ENCODE results near the gene SDC1.

Gene SDC1

DNA sequence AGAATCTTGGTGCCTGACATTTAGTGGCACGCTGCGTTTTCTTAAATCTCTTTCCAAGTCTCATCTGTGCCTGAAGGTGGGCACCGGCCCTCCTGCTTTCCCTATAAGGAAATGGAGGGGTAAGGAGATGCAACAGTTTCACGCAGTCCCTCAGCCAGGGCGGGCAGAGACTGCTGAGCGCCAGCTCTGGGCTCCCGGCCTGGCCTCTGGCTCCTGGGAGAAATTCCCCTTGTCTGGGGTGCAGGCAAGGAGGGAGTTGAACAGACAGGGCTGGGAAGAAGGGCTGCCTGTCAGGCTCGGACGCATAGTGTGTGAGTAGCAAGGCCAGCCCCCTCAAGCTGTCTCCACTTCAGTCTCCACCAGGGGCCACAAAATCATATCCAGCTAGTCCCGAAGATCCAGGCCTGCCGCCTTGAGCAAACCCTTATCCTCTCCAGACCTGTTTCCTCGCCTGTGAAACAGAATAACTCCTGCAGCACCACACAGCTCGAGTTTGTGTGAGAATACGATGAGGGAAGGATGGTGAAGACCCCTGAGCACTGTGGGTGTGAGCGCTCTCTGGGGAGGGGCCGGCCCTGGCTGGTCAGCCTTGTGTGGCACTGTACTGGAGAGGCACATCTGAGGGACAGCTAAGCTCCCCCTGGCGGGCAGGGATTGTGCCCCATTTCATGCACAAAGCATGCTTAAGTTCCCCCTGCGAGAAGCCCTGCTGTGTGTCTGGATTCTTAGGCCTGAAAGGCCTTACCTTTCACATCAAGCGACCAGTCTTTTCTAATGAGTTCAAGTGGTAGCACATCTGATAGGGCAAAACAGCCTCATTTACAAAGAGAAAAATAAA lies 33.8 kb downstream of the SDC1 start:
- TF ChIP-seq, protein P1, sequence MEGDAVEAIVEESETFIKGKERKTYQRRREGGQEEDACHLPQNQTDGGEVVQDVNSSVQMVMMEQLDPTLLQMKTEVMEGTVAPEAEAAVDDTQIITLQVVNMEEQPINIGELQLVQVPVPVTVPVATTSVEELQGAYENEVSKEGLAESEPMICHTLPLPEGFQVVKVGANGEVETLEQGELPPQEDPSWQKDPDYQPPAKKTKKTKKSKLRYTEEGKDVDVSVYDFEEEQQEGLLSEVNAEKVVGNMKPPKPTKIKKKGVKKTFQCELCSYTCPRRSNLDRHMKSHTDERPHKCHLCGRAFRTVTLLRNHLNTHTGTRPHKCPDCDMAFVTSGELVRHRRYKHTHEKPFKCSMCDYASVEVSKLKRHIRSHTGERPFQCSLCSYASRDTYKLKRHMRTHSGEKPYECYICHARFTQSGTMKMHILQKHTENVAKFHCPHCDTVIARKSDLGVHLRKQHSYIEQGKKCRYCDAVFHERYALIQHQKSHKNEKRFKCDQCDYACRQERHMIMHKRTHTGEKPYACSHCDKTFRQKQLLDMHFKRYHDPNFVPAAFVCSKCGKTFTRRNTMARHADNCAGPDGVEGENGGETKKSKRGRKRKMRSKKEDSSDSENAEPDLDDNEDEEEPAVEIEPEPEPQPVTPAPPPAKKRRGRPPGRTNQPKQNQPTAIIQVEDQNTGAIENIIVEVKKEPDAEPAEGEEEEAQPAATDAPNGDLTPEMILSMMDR (conservative IDR thresholded peaks at IDR 0.05; ENCODE audit: low read depth, low read length): no peak
- no peak for DNase-seq (ENCODE audit: low read depth)
- H3K4me3 ChIP-seq (ENCODE audit: low read length): no peak overlapping the region

DNA sequence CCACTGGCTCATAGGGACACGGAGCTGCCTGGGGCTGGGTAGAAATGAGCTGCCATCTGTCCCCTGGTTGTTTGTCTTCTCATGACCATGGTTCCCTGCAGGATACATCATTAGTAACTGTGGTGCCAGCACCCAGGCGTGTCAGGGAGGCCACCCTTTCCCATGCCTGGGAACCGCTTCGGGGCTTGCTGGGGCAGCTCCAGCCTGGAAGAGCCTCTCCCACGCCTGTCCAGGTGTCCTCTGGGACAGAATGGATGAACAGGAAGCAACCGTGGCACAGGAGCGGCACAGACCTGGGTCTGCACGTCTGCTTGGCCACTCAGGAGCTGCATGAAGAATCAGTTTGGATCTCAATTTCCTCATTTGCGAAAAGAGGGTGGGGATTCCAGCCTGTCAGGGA lies 34.8 kb downstream of the SDC1 start:
- no peak overlapping the region for H3K4me3 ChIP-seq (ENCODE audit: low read length)
- no peak for DNase-seq (ENCODE audit: low read depth)
- TF ChIP-seq, protein P1 (conservative IDR thresholded peaks at IDR 0.05; ENCODE audit: low read depth, low read length): no peak

DNA sequence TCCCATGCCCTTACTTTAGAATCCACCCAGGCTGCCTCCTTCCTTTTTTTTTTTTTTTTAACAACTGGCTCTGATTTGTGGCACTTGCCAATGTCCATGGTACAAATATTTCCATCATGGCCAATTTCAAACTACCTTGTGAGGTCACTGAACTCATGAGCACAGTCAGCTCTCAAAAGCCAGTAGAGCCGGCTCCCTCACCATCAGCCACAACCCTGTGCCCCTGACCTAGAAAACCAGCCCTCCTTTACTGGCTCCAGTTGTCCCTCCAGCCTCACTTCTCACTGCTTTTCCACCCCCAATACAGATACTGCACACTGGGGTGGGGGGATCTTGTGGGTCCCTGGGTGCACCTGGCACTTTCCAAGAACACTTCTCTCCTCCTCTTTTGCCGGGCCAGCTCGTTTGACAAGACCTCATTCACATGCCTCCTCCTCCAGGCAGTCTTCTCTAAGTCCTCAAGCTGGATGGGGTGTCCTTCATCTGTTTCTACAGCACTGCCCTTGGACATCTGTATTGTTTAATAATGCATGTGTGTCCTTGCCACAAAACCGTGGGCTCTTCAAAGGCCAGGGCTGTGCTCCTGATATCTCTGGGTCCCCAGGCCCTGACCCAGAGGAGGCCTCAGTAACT lies 35.5 kb downstream of the SDC1 start:
- H3K4me3 ChIP-seq (ENCODE audit: low read length): no peak overlapping the region
- DNase-seq (ENCODE audit: low read depth): no peak
- TF ChIP-seq, protein P1 (conservative IDR thresholded peaks at IDR 0.05; ENCODE audit: low read depth, low read length): no peak

GRCh38 chr2:20188851-20189250 lies 36.1 kb downstream of the SDC1 start:
- DNase-seq (ENCODE audit: low read depth): no peak

GRCh38 chr2:20188201-20188600 lies 36.7 kb downstream of the SDC1 start:
- no peak for DNase-seq (ENCODE audit: low read depth)
- no peak overlapping the region for H3K4me3 ChIP-seq (ENCODE audit: low read length)
- TF ChIP-seq, protein P1 (conservative IDR thresholded peaks at IDR 0.05; ENCODE audit: low read depth, low read length): no peak

More at GRCh38 chr2:20188851-20189250, 36.1 kb downstream of the SDC1 start:
- TF ChIP-seq, protein P1 (conservative IDR thresholded peaks at IDR 0.05; ENCODE audit: low read depth, low read length): no peak
- H3K4me3 ChIP-seq (ENCODE audit: low read length): no peak overlapping the region

- DNase-seq (ENCODE audit: low read depth): no peak
- TF ChIP-seq, protein P1 (conservative IDR thresholded peaks at IDR 0.05; ENCODE audit: low read depth, low read length): no peak
- H3K4me3 ChIP-seq (ENCODE audit: low read length): no peak overlapping the region
Observed at GRCh38 chr2:20187331-20187730, 37.6 kb downstream of the SDC1 start.

DNA sequence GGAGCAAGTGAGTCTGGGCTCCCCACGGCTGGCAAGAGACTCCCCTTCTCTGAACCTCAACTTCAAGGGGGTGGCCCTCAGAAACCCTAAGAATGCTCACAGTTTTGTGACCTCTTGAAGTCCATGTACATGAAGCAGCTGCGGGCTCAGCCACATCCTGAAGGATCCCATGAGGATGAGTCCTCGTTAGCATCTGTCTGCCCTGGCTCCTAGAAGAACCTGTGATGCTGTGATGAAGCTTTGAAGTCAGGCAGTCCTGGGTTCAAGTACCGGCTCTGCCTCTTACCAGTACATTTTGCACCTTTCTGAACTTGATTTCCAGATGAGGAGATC lies 38.1 kb downstream of the SDC1 start:
- TF ChIP-seq, protein P1 (conservative IDR thresholded peaks at IDR 0.05; ENCODE audit: low read depth, low read length): no peak
- DNase-seq (ENCODE audit: low read depth): no peak
- H3K4me3 ChIP-seq (ENCODE audit: low read length): no peak overlapping the region

Data from retinal pigment epithelial cell (primary cell).